ENCODE data around the gene USE1. TPM values are rescaled to one million over a fixed set of nuclear protein-coding genes. Genes with fewer than 3 reads are reported as not detected.

The USE1 gene
- polyA plus RNA-seq, 2 of the 4 experiments (the other 2 are of a cell fraction): 10.1 to 16.5 TPM

GRCh38 chr19:17243211-17243829 lies 28.2 kb downstream of the USE1 start:
- TF ChIP-seq SREBF2 (IDR thresholded peaks at IDR 0.05): no peak
- TF ChIP-seq, protein P1, sequence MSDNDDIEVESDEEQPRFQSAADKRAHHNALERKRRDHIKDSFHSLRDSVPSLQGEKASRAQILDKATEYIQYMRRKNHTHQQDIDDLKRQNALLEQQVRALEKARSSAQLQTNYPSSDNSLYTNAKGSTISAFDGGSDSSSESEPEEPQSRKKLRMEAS (IDR thresholded peaks at IDR 0.05): 0 out of 2 replicates have a peak, but pooled peaks have one; percentile 11
- ChIA-PET CTCF (interaction anchor here (0.7 to 10.0 kb wide), 6 partner anchors 8 to 528 kb away, joined by 3 to 62 read pairs (median 4); partner anchors contain the start of gene ANKLE1), POLR2A (interaction anchor here (1.3 to 1.6 kb wide), 2 partner anchors 9 to 28 kb away, joined by 5 read pairs; partner anchors contain the start of gene USE1)
- no peaks in the 10 kb centered on the region for H3K9me3 ChIP-seq
- FAIRE-seq (no peak), ATAC-seq (peak in 1 of 2 experiments; percentile 8; a peak in 2 of 6 replicates), DNase-seq (ENCODE audit: low read depth in 1 of 2, low spot score in 1 of 2) (no peak)
- peaks cover 70% of the 10 kb centered on the region for H3K4me1 ChIP-seq
- peak overlapping the region; percentile 92 to 96 for H3K27ac ChIP-seq
- H3K4me2 ChIP-seq: peak overlapping the region; percentile 90
- 5% methylated on average over 3 of the region's 8 CpGs for WGBS (ENCODE audit: missing lambda C conversion rate)
- H3K4me3 ChIP-seq: peak overlapping the region; percentile 93

DNA sequence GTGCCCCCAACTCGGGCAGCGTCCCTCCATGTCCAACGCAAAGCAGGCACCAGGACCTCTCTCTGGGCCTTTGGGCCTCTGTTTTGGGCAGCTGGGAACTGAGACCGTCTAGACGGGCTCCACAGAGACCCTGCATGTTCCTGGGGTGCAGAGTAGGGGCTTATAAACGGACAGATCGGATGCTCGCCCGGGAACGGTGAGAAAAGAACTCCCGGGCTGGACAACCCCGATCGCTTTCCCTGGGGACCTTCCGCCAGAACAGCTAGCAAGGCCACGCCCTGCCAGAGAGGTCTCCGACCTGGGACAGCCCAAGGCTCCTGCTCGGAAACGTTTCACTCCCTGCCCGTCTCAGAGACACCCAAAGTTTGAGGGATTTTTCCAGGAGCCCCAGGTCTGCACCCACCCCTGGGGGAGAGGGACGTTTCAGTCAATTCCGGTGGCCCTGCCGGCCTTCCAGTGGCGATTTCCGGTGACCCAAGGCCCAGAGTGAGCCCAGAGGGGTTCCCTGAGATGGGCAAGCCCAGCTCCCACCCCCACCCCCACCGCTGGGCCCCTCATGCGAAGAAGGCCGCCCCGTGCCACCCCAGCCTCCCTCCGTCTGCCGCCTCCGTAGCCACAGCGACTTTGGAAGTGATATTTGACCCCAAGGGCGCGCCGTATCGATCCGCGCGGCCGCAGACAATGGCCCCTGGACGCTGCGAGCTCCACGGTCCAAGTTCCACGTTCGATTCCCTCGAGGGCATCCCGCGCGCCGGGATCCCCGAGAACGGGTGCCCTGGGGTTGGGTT lies 28.9 kb downstream of the USE1 start:
- H3K27ac ChIP-seq: peak overlapping the region; percentile 92 to 96
- DNase-seq (ENCODE audit: low read depth in 1 of 2, low spot score in 1 of 2) (peak in 1 of 2 experiments; percentile 68), ATAC-seq (peak; percentile 32 to 55; a peak in 3 of 6 replicates), FAIRE-seq (no peak)
- peak overlapping the region; percentile 93 for H3K4me3 ChIP-seq
- ChIA-PET POLR2A (interaction anchor here (0.6 to 1.6 kb wide), 4 partner anchors 9 to 29 kb away, joined by 4 to 5 read pairs (median 4); partner anchors contain the start of genes OCEL1 and USE1), CTCF (interaction anchor here (0.8 to 10.0 kb wide), 5 partner anchors 9 to 40 kb away, joined by 3 to 62 read pairs (median 5); partner anchors contain the start of gene ANKLE1)
- H3K9me3 ChIP-seq: no peaks in the 10 kb centered on the region
- peaks cover 71% of the 10 kb centered on the region for H3K4me1 ChIP-seq
- TF ChIP-seq JUN (IDR thresholded peaks at IDR 0.05): peak in 1 of 2 experiments; percentile 1; a peak in 1 of 5 replicates
- TF ChIP-seq MAZ (IDR thresholded peaks at IDR 0.05; ENCODE audit: borderline replicate concordance, low read depth, low read length): no peak
- TF ChIP-seq, protein P1 (IDR thresholded peaks at IDR 0.05): 0 out of 2 replicates have a peak, but pooled peaks have one; percentile 8
- H3K4me2 ChIP-seq: peak overlapping the region; percentile 90
- whole genome bisulfite sequencing (ENCODE audit: missing lambda C conversion rate): 0% methylated on average over 7 of the region's 52 CpGs

DNA sequence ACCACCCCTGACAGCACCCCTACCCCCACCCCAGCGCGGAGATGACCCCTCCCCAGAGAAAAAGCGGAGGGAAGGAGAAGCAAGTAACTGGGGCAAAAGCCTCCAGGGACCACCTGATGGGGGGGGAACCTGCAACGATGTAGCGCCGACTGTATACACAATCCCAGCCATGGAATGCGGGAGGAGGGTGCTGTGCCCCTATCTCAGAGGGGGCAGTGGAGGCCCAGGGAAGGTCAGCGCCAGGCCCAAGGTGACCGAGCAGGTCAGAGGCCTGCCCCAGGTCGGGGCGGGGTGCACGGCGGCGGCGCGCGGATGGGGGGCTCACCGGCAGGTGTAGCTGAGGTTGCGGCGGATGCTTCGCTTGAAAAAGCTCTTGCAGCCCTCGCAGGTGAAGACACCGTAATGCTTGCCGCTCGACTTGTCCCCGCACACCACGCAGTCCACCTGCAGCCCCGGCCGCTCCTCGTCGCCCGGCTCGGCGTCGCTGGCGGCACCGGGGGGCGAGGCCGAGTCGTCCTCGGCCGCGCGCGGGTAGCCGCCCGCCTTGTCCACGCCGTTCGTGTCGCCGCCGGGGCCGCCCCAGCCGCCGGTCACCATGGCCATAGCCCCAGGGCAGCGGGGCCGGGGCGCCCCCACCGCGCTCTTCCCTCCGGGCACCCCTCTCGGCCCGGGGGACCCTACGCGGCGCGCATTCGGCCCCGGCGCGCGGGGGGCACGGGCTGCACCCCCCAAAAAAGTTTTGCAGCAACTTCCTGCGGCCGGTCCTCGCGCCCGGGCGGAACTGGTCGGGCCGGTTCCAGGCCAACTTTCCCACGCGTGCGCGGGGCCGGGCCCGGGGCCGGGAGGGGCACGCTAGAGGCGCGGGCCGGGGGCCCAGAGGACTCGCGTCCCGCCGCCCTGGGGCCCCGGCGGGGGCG lies 29.7 kb downstream of the USE1 start:
- CTCF ChIA-PET: interaction anchor here (0.6 to 10.0 kb wide), 3 partner anchors 9 to 37 kb away, joined by 3 to 62 read pairs (median 3); no protein-coding TSS in a partner anchor
- peak; percentile 73; the same call in 1 of the 2 replicates for TF ChIP-seq ESRRA (IDR thresholded peaks at IDR 0.05; ENCODE audit: borderline replicate concordance, low read length)
- TF ChIP-seq FOXS1 (CRISPR knock-in tag; IDR thresholded peaks at IDR 0.05): no peak
- 0 out of 2 replicates have a peak, but pooled peaks have one; percentile 2 for TF ChIP-seq POLR2A (IDR thresholded peaks at IDR 0.05; ENCODE audit: low read length)
- TF ChIP-seq HOXB5 (CRISPR knock-in tag; IDR thresholded peaks at IDR 0.05): no peak
- no peak for TF ChIP-seq HMGXB4 (CRISPR knock-in tag; IDR thresholded peaks at IDR 0.05; ENCODE audit: borderline replicate concordance)
- no peak for TF ChIP-seq HOXB13 (CRISPR knock-in tag; IDR thresholded peaks at IDR 0.05; ENCODE audit: low read depth)
- TF ChIP-seq MAZ (IDR thresholded peaks at IDR 0.05; ENCODE audit: borderline replicate concordance, low read depth, low read length): no peak
- no peak for TF ChIP-seq NR3C1 (IDR thresholded peaks at IDR 0.05)
- no peak for TF ChIP-seq PBX3 (IDR thresholded peaks at IDR 0.05)
- no peak for TF ChIP-seq MAFK (IDR thresholded peaks at IDR 0.05; ENCODE audit: partially characterized antibody)
- no peak for TF ChIP-seq KDM1A (IDR thresholded peaks at IDR 0.05; ENCODE audit: low read depth)
- no peak for TF ChIP-seq BCL3 (IDR thresholded peaks at IDR 0.05)
- no peak for TF ChIP-seq PHF8 (IDR thresholded peaks at IDR 0.05; ENCODE audit: borderline replicate concordance, low read depth)
- DNase-seq (ENCODE audit: low read depth in 1 of 2, low spot score in 1 of 2): no peak
- H3K27ac ChIP-seq: peak overlapping the region; percentile 92 to 96
- H3K4me3 ChIP-seq: peak overlapping the region; percentile 93
- H3K4me2 ChIP-seq: peak overlapping the region; percentile 90
- ATAC-seq: no peak
- no peaks in the 10 kb centered on the region for H3K9me3 ChIP-seq
- no peak for FAIRE-seq
- WGBS (ENCODE audit: missing lambda C conversion rate): 0% methylated on average over 7 of the region's 100 CpGs
- H3K4me1 ChIP-seq: peaks cover 71% of the 10 kb centered on the region
- POLR2A ChIA-PET: interaction anchor here (0.6 to 1.6 kb wide), 4 partner anchors 10 to 29 kb away, joined by 4 to 5 read pairs (median 4); partner anchors contain the start of genes OCEL1 and USE1
